Fibroblast of lung (primary cell): Measurements from ENCODE around the gene SMARCD1. TPM values are rescaled to one million over a fixed set of nuclear protein-coding genes. Genes with fewer than 3 reads are reported as not detected.

Experiments used
- DNase-seq, 2 donors: peaks; one replicate each; pipeline versions ENCODE4 v3.0.0 to v3.0.0-alpha.2; 2010; ENCODE audit warnings: low read depth in 2 of 2
- H2AFZ ChIP-seq: 2 replicates; pipeline ENCODE4 v1.5.1; 2012; ENCODE audit warnings: low read length, control low read depth, inconsistent platforms
- H3K27ac ChIP-seq: 2 replicates; pipeline ENCODE4 v1.5.1; 2011; ENCODE audit warnings: low read length, control low read depth; ENCODE audit not compliant: insufficient read depth
- H3K27me3 ChIP-seq: 2 replicates; pipeline ENCODE4 v1.5.1; 2011; ENCODE audit warnings: mild to moderate bottlenecking, low read length; ENCODE audit not compliant: control insufficient read depth, insufficient read depth
- H3K36me3 ChIP-seq: 2 replicates; pipeline ENCODE4 v1.5.1; 2011; ENCODE audit warnings: low read length; ENCODE audit not compliant: control insufficient read depth, insufficient read depth
- H3K4me1 ChIP-seq: 2 replicates; pipeline ENCODE4 v1.5.1; 2011; ENCODE audit warnings: low read length; ENCODE audit not compliant: control insufficient read depth, insufficient read depth; ENCODE audit errors: extremely low read depth
- H3K4me2 ChIP-seq: 2 replicates; pipeline ENCODE4 v1.5.1; 2011; ENCODE audit warnings: low read length, control low read depth; ENCODE audit not compliant: insufficient read depth; ENCODE audit errors: extremely low read depth
- H3K4me3 ChIP-seq, 4 experiments: fragments of 200-600 bp in 1 of 4; sonication (generic) in 1 of 4; replicated peaks in 1 of 4; 2 replicates each; pipeline ENCODE4 v1.5.1; 2011 to 2016; ENCODE audit warnings: low read length in 4 of 4, low read depth in 3 of 4, mild to moderate bottlenecking in 3 of 4, control low read depth in 2 of 4, inconsistent platforms in 1 of 4, mixed read lengths in 1 of 4; ENCODE audit not compliant: insufficient read depth in 1 of 4; ENCODE audit errors: control extremely low read depth in 1 of 4
- H3K79me2 ChIP-seq: 2 replicates; pipeline ENCODE4 v1.5.1; 2012; ENCODE audit warnings: mild to moderate bottlenecking, low read length, inconsistent platforms; ENCODE audit not compliant: control insufficient read depth, insufficient read depth
- H3K9ac ChIP-seq: 2 replicates; pipeline ENCODE4 v1.5.1; 2011; ENCODE audit warnings: mild to moderate bottlenecking, low read length, control low read depth; ENCODE audit not compliant: insufficient read depth
- H3K9me3 ChIP-seq: 2 replicates; pipeline ENCODE4 v1.5.1; 2012; ENCODE audit warnings: low read depth, low read length; ENCODE audit not compliant: control insufficient read depth, insufficient read depth
- H4K20me1 ChIP-seq: 2 replicates; pipeline ENCODE4 v1.5.1; 2011; ENCODE audit warnings: low read length; ENCODE audit not compliant: control insufficient read depth, insufficient read depth; ENCODE audit errors: extremely low read depth
- EZH2 ChIP-seq: IDR thresholded peaks from 2 replicates; pipeline ENCODE4 v1.5.1; 2012; ENCODE audit warnings: low read length, control low read depth, mild to moderate bottlenecking; ENCODE audit errors: missing control alignments
- polyA plus RNA-seq, 2 donors: library from polyadenylated mRNA; depleted of rRNA in 1 of 2; stranded (reverse) in 1 of 2; unstranded in 1 of 2; fragments of >200 nt; gene quantifications; 2 replicates each; pipeline ENCODE4 v1.2.1, GENCODE V29; 2011 to 2012; ENCODE audit warnings: missing spikeins in 1 of 2
- total RNA-seq: library from RNA; depleted of rRNA; stranded (reverse); fragments of >200 nt; gene quantifications from 2 replicates; pipeline ENCODE4 v1.2.1, GENCODE V29; 2014
- TF ChIP-seq, protein P1 (sequence below), 2 donors: IDR thresholded peaks in 1 of 2; conservative IDR thresholded peaks in 1 of 2; 1 replicate in 1 of 2; 2 replicates in 1 of 2; pipeline ENCODE4 v1.5.1; 2011 to 2012; ENCODE audit warnings: low read length in 2 of 2, control low read depth in 1 of 2, inconsistent platforms in 1 of 2, low read depth in 1 of 2, mild to moderate bottlenecking in 1 of 2

SMARCD1 gene
- total and polyA plus RNA-seq, 2 donors (not counting 1 experiment from before 2014, with no cell fraction given): 30.5 to 34.3 TPM

DNA sequence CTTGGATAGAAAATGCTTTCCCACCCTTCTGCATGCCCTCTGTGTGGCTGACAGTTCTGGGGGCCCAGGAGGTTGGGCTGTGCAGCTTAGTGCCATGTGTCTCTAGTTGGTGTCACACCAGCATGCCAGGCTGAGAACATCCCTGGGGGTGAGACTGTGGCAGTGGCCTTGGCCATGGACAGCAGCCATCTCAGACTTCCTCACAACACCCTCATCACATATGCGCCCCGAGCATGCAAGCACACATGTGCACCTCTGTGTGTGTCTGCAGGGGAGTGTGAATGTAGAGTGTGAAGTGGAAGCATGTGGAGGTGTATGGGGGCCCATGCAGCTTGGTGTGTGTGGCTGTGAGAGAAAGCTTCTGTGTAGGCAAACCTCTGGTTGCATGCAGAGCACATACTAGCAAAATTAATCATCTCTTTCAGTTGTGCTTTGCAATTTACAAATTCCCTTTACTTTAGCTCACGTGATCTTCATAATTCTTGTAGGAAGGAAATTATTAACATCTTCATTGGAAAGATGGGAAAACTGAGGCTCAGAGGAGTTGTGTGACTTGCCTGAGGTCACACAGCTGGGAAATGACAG is 19.3 kb upstream of the SMARCD1 start:
- Histone ChIP-seq H3K9me3 (no peaks in the 10 kb centered on the region), H3K36me3 (no peaks in the 10 kb centered on the region), H3K4me3 (no peak overlapping the region), H3K4me1 (peaks cover 3% of the 10 kb centered on the region), H2AFZ (no peak overlapping the region), H3K27me3 (no peaks in the 10 kb centered on the region), H3K9ac (no peak overlapping the region), H3K4me2 (no peak overlapping the region), H3K79me2 (no peaks in the 10 kb centered on the region), H3K27ac (peak overlapping the region; percentile 25), H4K20me1 (no peaks in the 10 kb centered on the region)
- TF ChIP-seq, protein P1, sequence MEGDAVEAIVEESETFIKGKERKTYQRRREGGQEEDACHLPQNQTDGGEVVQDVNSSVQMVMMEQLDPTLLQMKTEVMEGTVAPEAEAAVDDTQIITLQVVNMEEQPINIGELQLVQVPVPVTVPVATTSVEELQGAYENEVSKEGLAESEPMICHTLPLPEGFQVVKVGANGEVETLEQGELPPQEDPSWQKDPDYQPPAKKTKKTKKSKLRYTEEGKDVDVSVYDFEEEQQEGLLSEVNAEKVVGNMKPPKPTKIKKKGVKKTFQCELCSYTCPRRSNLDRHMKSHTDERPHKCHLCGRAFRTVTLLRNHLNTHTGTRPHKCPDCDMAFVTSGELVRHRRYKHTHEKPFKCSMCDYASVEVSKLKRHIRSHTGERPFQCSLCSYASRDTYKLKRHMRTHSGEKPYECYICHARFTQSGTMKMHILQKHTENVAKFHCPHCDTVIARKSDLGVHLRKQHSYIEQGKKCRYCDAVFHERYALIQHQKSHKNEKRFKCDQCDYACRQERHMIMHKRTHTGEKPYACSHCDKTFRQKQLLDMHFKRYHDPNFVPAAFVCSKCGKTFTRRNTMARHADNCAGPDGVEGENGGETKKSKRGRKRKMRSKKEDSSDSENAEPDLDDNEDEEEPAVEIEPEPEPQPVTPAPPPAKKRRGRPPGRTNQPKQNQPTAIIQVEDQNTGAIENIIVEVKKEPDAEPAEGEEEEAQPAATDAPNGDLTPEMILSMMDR (conservative IDR thresholded peaks at IDR 0.05 in 1 of 2, IDR thresholded peaks at IDR 0.05 in 1 of 2; ENCODE audit: low read depth in 1 of 2, low read length in 2 of 2): no peak
- DNase-seq: no peak

DNA sequence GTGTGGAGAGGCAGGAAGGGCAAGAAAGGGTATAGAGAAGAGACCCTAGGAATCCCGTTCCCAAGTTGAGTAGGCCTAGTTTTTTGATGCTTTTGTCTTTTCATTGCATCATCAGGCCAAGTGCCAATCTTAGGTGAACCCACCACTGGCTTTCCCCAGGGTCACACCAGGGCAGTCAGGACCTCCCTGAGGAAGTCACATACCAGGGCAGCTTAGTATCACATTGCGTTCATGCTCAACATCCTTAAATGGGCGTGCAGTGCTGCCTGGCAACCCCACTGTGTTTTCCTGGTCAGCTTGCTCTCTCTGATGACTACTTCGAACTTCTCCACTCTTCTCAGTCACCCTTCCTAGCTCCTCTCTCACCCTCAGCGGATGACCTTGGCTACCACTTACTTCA is 18.7 kb upstream of the SMARCD1 start:
- no peak overlapping the region for H3K9ac ChIP-seq
- peak; percentile 82 to 86 for DNase-seq
- no peak overlapping the region for H3K4me3 ChIP-seq
- H3K9me3 ChIP-seq: no peaks in the 10 kb centered on the region
- no peaks in the 10 kb centered on the region for H4K20me1 ChIP-seq
- TF ChIP-seq, protein P1 (conservative IDR thresholded peaks at IDR 0.05 in 1 of 2, IDR thresholded peaks at IDR 0.05 in 1 of 2; ENCODE audit: low read depth in 1 of 2, low read length in 2 of 2): no peak
- no peak for TF ChIP-seq EZH2
- H3K27ac ChIP-seq: peak overlapping the region; percentile 25
- no peak overlapping the region for H2AFZ ChIP-seq
- no peaks in the 10 kb centered on the region for H3K79me2 ChIP-seq
- H3K36me3 ChIP-seq: no peaks in the 10 kb centered on the region
- H3K27me3 ChIP-seq: no peaks in the 10 kb centered on the region
- H3K4me2 ChIP-seq: no peak overlapping the region
- peaks cover 3% of the 10 kb centered on the region for H3K4me1 ChIP-seq

DNA sequence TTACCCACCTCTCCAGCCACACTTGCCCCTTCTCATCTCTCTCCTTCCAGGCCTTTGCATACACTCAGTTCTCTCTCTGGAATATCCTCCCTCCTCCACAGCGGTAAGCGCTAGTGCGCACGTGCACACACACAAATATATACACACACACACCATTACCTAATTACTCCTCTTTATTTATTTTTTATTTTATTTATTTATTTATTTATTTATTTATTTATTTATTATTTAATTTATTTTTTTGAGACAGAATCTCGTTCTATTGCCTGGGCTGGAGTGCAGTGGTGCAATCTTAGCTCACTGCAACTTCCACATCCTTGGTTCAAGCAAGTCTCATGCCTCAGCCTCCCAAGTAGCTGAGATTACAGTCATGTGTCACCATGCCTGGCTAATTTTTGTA is 16.1 kb upstream of the SMARCD1 start:
- Histone ChIP-seq H3K4me1 (peaks cover 3% of the 10 kb centered on the region), H4K20me1 (no peaks in the 10 kb centered on the region), H3K36me3 (no peaks in the 10 kb centered on the region), H3K27me3 (no peaks in the 10 kb centered on the region), H3K9me3 (no peaks in the 10 kb centered on the region), H3K27ac (no peak overlapping the region), H3K4me3 (no peak overlapping the region), H3K79me2 (no peaks in the 10 kb centered on the region), H3K9ac (no peak overlapping the region), H3K4me2 (no peak overlapping the region), H2AFZ (no peak overlapping the region)
- TF ChIP-seq EZH2: no peak
- TF ChIP-seq, protein P1 (conservative IDR thresholded peaks at IDR 0.05 in 1 of 2, IDR thresholded peaks at IDR 0.05 in 1 of 2; ENCODE audit: low read depth in 1 of 2, low read length in 2 of 2): no peak
- DNase-seq: no peak
